CD4-positive, alpha-beta T cell treated with Interleukin-6 at 100 ng/mL for 8 hours (primary cell): Measurements from ENCODE around the gene RHOJ.

ENCODE experiments used
- DNase-seq: peaks from one replicate; pipeline ENCODE4 v3.0.0-alpha.2; 2020; ENCODE audit warnings: mixed read lengths, low spot score

Gene RHOJ

DNA sequence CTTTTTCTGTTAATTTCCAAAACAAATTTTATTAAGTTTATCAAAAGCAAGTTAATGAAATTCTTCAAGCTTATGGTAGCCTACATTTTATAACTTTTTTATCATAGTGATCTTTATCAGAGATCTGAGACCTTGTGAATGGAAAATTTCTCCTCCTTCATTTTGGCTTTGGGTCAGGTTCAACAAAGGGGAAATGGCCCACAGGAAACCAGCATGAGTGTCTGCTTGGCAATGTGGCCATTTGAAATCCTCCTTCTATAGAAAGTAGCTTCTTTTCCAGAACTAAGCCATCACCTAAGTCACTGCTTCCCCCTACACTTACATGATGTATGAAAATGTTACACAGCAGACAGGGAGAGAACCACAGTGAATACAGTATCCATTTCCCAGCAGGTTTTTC, 1.6 kb downstream of the RHOJ start:
- no peak for DNase-seq

DNA sequence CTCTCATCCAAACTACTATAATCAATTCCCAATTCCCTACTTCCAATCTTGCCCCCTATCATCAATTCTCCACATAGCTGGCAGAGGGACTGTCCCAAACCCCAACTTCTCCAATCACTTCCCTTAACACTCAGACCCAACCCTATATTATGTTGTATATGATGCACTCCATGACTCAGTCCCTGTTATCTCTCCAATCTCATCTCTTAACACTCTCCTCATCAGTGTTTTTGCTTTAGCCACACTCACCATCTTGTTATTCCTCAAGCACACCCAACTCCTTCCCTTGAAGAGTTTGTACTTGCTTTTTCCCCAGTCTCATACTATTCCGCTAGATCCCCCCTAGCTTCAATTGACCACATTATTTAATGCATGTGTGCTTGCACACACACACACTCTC, 4.9 kb downstream of the RHOJ start:
- DNase-seq = no peak

DNA sequence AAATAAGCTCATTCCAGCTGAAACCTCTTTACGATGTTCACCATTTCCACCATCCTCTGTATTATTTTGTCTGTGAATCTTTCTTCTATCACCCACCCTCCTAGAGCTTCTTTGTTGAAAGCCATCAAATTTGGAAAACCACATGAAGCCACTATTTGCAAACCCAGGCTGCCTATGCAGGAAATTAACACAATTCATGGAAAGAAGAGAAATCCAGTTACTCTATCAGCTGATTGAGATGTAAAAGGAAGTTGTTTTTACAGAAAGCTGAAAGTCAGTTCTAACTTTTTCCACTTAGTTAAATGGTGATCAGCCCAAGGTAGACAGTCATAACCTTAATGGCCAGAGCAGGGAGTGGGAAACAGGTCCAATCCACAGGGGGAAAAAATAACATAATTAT, 6.6 kb downstream of the RHOJ start:
- no peak for DNase-seq

DNA sequence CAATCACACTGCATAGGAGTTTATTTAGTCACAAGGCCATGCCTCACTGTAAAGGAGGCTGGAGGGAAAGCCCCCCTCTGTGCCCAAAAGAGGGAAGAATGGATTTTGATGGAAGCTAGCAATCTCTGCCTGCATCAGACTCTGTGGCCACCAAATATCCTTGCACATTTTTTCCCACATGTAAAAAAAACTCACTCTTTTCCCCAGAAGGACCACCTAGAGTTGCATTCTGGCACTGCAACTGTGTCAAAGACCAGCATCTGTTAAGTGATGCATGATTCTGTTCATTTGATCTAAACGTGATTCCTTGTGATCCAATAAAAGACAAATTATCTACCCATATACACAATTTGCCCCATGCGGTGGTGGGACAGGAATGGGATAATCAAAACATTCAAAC, 8.0 kb downstream of the RHOJ start:
- no peak for DNase-seq

DNA sequence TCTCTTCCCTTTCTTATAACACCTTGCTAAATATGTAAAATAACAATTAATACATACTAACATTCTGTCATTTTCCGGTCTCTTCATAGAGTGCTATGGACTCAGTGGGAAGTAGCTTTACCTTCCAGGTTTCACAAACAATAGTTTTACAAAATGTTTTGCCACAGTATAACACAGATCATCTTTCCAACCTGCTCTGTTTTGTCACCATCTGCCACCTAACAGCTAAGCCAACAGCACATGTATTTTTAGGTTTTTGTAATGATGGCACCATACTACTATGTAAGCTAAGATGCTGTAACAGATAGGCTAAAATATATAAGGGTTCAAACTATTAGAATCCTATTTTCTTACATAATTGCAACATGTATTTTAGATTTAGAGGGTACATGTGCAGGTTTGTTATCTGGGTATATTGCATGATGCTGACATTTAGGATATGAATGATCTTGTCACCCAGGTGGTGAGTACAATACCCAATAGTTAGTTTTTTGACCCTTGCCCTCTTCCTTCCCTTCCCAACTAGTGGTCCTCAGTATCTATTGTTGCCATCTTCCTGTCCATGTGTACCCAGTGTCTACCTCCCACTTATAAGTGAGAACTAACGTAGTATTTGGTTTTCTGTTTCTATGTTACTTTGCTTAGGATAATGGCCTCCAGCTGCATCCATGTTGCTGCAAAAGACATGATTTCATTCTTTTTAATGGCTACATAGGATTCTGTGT, 8.7 kb downstream of the RHOJ start:
- DNase-seq = no peak

DNA sequence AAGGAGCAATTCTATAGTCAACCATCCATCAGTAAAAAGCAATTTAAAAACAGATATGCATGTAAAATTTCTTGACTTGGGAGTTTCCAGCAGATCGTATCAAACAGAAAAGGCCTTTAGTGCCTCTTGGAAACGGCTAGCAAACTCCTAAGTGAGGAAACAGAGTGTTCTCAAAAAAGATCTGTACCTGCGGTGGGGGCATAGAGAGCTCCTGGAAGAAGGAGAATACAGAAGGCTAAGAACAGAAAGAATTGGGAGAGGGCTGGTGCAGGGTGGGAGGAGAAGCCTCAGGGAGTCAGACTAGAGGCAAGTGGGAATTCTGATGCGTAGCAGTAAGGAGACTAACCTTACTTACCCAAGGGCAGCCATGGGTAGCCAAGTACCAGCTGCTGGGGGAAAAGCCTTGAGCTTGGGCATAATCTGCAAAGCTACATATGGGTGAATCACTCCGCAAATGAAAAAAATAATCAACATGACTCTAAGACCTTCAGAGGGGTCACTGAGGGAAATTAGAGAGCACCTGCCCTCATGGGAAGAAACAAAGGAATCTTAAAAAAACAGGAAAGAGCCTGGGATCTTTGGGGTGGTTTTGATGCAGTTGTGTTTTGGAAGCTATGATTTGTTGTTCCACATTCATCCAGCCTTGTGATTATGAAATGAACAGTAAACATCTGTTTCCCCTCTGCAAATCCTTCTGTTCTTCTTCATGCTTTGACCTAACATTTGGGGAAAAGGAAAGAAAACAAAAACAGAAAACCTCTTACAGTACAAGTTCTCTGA, 10.4 kb downstream of the RHOJ start:
- DNase-seq = no peak

DNA sequence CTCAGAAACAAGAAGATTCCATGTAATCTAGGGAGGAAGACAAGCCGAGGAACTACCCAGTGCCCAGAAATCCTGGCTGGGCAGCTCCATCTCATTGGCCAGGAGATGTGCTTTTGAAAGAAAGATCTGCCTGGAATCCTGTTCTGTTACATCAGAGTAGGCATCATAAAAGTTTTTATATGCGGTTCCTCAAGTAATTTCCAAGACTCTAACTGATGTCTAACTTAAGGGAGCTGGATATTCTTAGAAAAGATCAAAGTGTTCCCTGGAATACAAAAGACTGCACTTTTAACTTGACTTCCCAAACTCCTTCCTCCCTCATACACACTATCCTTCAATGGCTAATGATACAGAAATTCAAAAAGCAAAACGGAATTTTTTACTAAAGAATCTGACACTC, 16.3 kb downstream of the RHOJ start:
- DNase-seq = no peak

DNA sequence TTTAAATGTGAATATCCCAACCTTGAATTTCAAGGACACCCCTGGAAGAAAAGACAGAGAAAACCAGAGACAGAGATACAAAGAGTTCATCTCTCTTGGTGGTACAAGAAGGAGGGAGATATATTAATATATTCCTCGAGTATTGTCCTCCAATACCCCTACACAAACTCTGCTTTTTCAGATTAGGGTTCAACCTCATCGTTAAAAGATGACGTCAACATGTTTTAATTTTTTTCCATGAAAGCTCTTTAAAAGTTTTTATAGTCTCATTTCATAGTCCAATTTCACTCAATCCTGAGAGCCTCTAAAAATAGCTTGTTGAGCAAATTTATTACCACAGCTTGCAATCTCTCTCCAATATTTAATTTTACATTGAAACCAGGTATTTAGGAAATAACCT, 19.4 kb downstream of the RHOJ start:
- DNase-seq = no peak

DNA sequence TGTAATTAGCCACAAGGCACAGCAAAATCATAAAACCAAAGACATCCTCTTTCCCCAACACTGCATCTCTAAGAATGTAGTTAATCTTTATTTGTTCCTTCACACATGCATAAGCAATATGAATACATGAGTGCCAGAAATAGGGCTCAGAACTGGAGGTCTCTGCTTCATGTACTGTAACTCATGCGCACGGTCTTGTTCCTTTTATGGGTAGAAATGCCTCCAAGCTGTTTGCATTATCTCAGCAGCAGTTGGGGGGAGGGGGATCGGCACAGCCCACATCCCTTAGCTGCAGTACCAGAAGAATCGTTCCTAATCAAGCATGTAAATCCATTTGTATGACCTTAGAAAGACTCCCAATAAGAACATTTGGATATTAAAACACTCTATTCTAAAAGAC, 20.0 kb downstream of the RHOJ start:
- no peak for DNase-seq

DNA sequence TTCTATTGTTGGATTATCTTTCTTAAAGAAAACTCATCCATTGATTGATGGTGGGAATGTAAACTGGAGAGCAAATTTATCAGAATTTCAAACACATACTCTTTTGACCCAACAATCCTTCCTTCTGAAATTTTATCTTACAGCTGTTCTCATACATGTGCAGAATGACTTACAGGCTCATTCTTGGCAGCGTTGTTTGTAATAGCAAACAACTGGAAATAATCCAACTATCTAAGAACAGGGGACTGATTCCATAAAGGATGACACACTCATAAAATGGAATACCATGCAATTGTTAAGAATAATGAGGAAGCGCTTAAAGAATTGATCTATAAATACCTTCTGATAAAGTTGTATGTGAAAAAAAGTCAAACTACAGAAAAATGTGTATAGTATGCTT, 24.0 kb downstream of the RHOJ start:
- no peak for DNase-seq

DNA sequence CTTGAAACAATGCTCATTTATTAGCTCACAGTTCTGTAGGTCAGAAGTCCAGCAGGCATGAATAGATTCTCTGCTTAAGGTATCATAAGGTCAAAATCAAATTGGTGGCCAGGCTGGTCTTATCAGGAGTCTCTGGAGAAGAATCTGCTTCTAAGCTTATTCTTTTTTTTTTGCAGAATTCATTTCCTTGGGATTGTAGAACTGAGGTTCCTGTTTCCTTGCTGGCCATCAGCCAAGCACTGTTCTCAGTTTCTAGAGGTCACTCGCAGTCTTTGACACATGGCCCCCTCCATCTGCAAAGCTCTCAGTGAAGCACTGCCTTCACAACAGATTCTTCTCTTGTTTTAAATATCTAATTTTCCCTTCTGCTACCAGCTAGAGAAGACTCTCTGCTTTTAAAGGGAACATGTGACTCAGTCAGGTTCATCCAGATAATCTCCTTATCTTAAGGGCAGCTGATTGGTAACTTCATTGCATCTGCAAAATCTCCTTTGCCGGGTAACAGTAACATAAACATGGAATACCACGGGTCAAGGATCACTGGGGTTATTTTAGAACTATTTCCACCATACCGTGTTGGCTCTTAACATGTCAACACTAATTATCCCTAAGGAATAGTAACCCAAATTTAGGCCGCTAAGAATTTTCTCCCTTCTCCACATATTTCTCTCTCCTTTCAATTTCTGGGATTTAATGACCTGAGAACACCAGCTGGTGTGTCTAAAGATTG, 25.3 kb downstream of the RHOJ start:
- DNase-seq = no peak

DNA sequence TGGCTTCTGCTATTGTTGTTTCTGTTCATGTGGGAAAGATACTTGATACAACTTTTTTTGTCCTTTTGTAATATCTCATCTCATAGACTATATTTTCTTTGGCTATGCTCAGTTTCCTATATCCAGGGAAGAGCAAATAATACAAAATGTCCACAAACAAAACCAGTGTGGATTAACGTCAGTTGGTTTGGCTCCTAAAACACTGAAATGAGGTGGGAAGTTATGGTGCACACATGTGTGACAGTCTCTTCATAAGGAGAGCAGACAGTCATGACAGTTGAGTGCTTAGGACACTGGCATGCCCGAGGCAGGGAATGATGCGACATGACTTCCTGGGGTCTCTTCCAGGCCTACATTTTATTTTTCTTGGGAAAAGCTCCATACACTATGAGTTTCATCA, 27.5 kb downstream of the RHOJ start:
- no peak for DNase-seq

DNA sequence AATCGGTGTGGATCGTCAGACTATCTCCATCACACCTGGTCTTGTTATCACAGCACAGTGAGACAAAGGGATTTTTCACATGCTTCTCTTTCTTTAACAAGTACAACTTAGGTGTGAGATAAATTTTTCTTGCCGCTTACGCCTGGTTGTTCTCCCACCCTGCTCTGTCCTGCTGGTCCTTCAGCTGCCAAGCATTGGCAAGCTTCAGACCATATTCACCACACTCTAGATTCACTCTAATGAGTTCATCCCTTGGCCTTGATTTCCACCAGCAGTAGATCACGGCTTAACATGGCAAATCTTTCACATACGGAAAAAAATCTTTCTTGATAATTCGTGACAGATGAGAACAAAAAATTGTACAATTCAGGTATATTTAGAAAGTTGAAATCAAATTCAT, 33.5 kb downstream of the RHOJ start:
- DNase-seq = no peak

DNA sequence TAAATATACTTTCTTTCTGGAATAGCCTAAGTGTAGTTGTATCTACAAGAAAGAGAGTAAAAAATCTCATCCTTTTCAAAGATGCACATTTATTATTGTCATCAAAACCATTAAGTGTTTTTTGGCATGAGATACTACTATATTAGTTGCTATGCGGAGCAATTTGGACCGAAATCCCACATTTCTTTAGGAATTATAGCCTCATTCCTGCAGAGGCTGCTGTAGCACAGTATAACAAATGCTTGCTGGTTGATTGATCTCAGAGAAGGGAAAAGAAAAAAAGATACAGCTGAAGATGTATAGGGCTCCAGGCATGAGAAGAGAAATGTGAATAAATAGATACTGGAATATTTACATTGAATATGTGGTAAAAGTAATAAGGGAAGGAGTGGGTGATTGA, 36.0 kb downstream of the RHOJ start:
- DNase-seq = no peak

DNA sequence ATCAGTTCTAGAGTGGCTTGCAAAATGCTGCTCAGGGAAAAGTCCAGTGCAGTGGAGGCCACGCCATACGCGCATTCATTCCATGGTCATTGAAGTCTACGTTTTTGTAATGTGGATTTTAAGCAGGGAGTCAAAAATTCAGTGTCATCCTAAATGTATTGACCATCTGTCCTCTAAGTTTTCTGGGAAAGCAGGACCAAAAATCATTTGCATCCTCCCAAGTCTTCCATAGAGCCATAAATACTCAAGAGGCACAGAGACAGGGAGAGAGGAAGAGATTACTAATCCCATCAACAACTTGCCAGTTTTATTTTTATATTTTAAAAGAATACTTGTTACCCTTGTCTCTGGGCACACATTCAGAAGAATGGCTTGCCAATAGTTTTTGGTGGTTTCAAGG, 36.9 kb downstream of the RHOJ start:
- DNase-seq = no peak

DNA sequence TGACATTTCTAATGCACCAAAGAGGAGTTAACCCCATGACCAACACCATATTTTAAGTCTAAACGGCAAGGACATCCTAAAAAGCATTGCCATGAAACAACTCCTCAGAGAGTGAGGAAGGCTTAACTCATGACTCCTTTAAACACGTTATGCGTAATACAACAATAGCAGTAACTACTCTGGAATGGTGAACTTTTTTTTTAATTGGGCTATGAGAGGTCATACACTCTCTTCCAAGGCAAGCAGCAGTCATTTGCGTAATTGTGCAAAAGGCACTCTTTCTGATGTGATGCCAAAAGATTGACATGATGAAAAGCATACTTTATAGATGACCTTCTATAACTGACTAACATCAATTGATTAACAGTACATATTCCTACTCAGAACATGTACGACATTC, 39.4 kb downstream of the RHOJ start:
- no peak for DNase-seq

DNA sequence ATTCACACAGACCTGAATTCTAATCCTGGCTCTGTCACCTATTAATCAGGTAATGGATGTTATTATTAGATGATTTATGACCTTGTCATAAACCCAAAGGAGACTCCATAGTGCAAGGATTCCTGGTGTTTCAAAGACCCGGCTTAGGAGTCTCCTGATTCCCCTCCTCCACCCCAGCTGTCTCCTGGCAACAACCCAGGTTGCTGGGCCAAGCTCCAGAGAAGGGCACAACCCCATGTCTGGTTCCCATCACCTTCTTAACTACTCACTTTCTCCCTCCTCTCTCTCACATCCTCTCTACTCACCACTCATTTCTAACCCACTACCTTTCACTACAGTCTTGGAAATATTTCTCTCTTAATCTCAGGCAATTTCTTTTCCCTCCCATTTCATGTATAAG, 41.6 kb downstream of the RHOJ start:
- DNase-seq = no peak

DNA sequence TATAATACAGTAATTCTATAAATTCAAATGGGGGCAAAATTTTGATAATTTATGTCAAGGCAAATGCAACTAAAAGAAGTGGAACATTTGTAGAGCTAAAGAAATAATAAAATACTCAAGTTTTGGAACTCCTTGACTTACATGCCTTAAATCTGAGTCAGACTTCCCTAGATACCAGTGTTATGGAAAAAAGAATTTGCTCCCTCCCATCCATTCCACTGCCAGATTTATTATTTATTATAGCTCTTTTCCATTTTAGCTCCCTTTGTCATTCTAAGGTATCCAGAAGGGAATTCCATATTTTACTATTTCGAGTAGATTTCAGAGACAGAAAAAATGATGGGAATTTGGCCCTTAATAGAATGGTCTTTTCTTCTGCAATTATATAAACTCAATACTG, 44.0 kb downstream of the RHOJ start:
- DNase-seq = no peak

DNA sequence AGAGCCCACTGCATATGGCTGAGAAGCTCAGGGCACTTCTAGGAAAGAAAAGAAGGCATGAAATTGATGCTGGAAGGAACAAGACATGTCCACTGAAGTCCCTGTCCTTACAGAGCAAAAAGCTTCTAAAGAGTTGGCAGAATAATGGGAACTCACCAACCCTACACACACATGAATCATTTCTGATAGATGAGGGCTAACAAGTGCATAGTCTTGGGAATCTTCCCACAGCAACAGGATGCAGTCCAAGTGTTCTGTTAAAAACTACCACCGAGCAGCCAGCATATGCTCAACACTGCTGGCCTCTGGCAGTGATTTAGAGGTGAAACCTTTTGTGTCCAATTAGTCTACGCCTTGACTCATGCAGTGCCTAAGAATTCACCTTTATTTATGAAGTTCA, 44.8 kb downstream of the RHOJ start:
- DNase-seq = no peak

DNA sequence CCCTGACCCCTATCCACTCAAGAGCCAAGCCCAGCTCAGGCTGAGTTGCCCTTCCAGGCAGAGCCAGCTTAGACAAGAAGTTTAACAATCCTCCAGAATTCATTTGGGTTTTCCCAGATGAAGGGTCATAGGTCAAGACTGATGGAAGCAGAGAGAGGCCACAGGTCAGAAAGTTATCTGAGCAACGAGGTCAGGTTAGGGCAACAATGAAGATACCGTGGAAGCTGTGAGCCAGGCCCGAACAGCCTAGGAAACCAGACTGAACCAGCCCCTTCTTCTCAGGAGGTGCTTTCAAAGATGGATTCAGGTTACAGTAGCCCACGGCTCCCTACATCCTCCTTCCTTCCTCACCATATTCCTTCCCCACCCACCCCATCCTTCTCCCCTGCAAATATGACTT, 53.1 kb downstream of the RHOJ start:
- DNase-seq = no peak

DNA sequence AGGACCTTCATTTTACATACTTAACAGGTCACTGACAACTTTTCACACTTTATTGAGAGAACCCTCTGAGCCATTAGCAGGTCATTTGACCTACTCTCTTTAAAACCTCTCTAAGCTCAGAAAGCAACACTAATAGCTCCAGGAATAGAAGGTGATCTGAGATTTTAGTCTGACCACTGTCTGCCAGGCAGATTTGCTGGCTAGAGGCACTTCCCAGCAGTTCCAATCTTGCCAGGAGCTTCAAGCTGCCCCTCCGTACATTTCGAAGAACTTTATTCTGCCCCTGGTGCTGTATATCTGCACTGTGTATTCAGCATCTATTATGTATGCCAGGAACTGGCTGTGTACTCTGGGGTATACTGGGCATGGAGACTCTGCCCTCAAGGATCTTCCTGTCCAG, 58.2 kb downstream of the RHOJ start:
- DNase-seq = no peak

DNA sequence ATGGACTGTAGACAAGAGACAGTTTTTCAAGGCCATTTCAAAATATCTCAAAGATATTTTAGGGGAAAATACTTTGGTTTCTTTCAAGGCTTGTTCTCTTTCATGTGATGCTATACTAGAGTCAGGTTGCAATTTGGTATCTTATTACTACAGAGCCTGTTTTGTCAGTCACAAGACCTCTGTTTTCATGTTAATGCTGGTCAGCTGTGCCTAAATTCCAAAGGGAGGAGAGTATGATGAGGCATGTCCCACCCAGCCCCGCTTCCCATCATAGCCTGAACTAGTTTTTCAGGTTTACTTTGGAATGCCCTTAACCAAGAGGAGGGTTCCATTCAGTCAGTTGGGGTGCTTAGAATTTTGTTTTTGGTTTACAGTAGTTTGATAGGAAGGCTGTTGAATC, 61.9 kb downstream of the RHOJ start:
- DNase-seq = no peak

DNA sequence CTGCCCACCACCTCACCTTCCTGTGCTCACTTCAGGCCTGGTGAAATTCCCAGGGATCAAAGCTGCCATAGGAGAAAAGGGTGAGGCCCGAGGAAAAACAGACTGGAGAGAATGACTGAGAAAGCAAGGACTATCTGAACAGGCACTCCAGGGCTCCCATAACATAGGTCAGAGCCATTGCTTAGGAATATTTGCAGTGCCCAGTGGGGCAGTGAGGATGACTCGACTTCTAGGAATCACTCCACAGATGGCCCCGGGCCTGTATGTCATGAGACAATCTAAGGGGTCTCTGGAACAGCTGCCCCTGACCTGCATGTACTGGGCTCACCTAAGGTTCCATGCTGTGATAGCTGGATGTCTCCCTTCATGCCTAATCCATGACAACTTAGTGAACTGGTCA, 62.9 kb downstream of the RHOJ start:
- no peak for DNase-seq
